ENCODE data around the gene VAX1. TPM values are rescaled to one million over a fixed set of nuclear protein-coding genes. Genes with fewer than 3 reads are reported as not detected.

Gene VAX1
- total and polyA plus RNA-seq, 2 experiments from 2014 or later, result not detected

DNA sequence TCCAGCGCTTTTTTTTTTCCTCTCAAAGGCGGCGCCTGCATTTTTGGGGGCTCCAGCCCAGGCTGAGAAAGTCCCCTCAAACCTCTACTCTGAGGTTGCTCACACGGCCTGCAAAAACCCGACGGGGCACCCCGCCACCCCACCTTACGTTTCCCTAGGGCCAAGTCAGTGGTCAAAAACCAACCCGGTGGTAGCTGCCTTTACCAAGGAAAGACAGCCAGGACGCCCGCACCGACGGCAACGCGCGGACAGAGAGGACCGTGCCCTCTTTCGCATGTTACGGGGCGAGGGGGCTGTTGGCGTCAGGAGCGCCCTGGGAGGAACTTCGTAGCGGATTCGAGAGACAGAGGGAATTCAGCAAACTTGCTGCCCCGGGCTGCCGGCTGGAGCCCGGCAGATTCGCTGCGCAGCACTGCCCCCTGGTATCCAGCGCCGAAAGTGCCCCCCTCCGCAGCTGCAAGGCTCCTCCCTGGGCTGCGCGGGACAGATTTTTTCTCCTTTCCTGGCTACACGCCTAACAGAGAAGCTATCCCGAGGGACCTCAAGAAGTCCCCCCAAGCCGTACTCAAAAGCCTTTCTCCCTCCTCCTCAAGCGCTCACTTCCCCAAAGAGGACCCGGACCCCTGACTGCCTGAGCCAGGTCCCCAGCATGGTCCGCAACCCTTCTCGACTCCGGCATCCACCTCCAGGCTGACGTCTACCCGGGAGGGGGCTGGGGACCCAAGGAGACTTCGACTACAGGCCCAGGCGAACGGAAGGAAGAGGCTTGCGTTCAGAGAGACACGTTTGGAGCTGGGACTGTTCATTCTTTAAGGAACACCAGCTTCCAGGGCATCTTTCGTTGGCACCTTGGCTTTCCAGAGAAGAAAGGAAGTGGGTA lies 27.7 kb upstream of the VAX1 start:
- Histone ChIP-seq H2AFZ (peak overlapping the region; percentile 59), H3K4me2 (ENCODE audit: unreplicated experiment) (peak overlapping the region; percentile 47), H3F3A (ENCODE audit: insufficient read depth) (peaks cover 6% of the 10 kb centered on the region; the same call in 1 of the 2 replicates), H3K27ac (no peak overlapping the region), H3K36me3 (ENCODE audit: low read depth) (no peaks in the 10 kb centered on the region), H3K9me2 (ENCODE audit: insufficient read depth) (no peaks in the 10 kb centered on the region), H3K9ac (no peak overlapping the region), H3K9me3 (ENCODE audit: low read depth) (no peaks in the 10 kb centered on the region), H3K79me2 (ENCODE audit: insufficient read depth) (no peaks in the 10 kb centered on the region), H3K4me1 (ENCODE audit: insufficient read depth) (no peaks in the 10 kb centered on the region), H4K20me1 (ENCODE audit: insufficient read depth) (no peaks in the 10 kb centered on the region), H3K4me3 (peak overlapping the region; percentile 48), H3K27me3 (replicated peaks; ENCODE audit: insufficient read depth) (peaks cover 91% of the 10 kb centered on the region)
- in situ Hi-C loops (cut with MboI), result no loop called here
- DNase-seq, result peak; percentile 77
- TF ChIP-seq EZH2 (IDR thresholded peaks at IDR 0.05; ENCODE audit: insufficient read depth, poor library complexity, severe bottlenecking) (no peak), EZH2phosphoT487 (IDR thresholded peaks at IDR 0.05; ENCODE audit: insufficient read depth, low read depth) (0 out of 2 replicates have a peak, but pooled peaks have one; percentile 61)
- 3 to 4% methylated on average over 46 to 47 of the region's 51 CpGs for WGBS, 2 experiments (ENCODE audit: low coverage in 1 of 2, low lambda C conversion rate in 2 of 2, missing lambda C conversion rate in 2 of 2)

DNA sequence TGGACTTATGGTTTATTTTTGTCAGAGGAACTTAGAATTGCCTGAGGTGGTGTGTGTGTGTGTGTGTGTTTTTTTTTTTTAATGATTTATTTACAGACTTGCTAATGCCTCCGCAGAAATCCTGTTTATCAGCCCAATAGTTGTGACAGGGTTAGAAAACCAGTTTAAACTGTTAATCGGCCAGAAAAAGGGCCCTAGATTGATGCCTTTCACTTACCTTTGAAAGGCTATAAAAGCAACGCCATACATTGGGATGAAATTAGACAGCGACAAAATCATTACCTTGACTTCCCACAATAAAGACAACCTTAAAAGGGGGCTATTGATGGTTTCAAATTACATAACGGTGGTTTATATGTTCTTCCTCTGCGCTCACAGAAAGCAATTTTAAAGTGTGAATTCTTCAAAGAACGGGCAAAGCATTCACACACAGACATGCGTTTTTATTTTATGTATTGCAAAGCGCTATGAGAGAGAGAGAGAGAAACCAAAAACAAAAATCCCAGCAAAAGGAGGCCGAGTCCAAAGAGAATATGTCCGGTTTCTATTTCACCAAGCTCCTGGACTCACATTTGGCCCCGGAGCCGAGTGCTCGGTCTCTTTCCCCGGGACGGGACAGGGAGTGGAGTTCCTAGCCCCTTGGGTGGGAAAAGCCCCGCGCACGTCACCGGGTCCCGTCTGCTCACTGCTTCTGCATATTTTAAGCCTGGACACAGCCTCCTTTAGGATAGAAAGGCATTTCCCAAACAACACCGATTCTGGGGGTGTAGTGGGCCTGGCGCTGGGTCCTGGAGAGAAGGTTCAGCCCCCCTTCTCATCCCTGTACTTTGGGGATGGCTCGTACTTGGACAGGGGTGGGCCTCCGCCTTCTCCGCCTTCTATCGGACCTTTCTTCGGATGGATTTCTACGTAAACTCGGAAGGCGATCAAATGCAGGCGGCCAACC lies 26.8 kb upstream of the VAX1 start:
- peak overlapping the region; percentile 39 for H3K4me2 ChIP-seq (ENCODE audit: unreplicated experiment)
- in situ Hi-C loops (cut with MboI), result no loop called here
- no peaks in the 10 kb centered on the region for H4K20me1 ChIP-seq (ENCODE audit: insufficient read depth)
- no peak overlapping the region for H3K27ac ChIP-seq
- no peak overlapping the region for H3K9ac ChIP-seq
- H3K4me1 ChIP-seq (ENCODE audit: insufficient read depth), result no peaks in the 10 kb centered on the region
- no peaks in the 10 kb centered on the region for H3K9me2 ChIP-seq (ENCODE audit: insufficient read depth)
- peak overlapping the region; percentile 48 for H3K4me3 ChIP-seq
- no peaks in the 10 kb centered on the region for H3K36me3 ChIP-seq (ENCODE audit: low read depth)
- H3K27me3 ChIP-seq (replicated peaks; ENCODE audit: insufficient read depth), result peaks cover 91% of the 10 kb centered on the region
- H3K79me2 ChIP-seq (ENCODE audit: insufficient read depth), result no peaks in the 10 kb centered on the region
- peak overlapping the region; percentile 59 for H2AFZ ChIP-seq
- peak; percentile 78 for TF ChIP-seq EZH2 (IDR thresholded peaks at IDR 0.05; ENCODE audit: insufficient read depth, poor library complexity, severe bottlenecking)
- 0 out of 2 replicates have a peak, but pooled peaks have one; percentile 12 for TF ChIP-seq EZH2phosphoT487 (IDR thresholded peaks at IDR 0.05; ENCODE audit: insufficient read depth, low read depth)
- H3F3A ChIP-seq (ENCODE audit: insufficient read depth), result peaks cover 5% of the 10 kb centered on the region; the same call in 1 of the 2 replicates
- DNase-seq, result peak; percentile 23
- no peaks in the 10 kb centered on the region for H3K9me3 ChIP-seq (ENCODE audit: low read depth)
- WGBS, 2 experiments (ENCODE audit: low coverage in 1 of 2, low lambda C conversion rate in 2 of 2, missing lambda C conversion rate in 2 of 2), result 15 to 16% methylated on average over 32 of the region's 32 CpGs

DNA sequence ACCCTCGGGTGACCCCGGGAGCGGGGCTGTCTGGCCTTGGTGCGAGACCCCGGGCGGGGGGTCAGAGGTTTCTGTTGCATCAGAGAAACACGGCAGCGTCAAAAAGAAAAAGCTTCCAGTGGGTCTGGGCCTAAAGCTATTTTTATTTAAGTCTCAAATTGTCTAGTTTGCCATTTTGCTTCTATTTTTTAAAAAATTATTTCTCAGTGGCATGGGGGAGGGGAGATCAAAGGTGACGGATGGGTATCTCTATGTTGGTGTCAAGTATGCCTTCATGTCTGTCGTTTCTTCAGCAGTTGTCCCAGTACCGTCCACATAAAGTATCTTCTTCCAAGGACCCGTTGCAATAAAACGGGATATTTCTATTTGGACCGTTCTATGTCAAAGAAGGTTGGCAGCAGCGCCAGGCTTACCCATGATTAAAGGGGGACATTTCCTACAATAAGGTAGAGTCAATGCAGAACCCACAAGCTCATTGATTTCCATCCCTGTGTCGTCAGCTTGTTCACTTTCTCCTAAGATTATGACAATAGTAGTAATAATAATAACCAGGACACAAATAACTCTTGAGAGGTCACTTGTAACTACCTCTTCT lies 26.0 kb upstream of the VAX1 start:
- H3K4me1 ChIP-seq (ENCODE audit: insufficient read depth), result no peaks in the 10 kb centered on the region
- DNase-seq, result no peak
- H2AFZ ChIP-seq, result no peak overlapping the region
- H3K9me2 ChIP-seq (ENCODE audit: insufficient read depth), result no peaks in the 10 kb centered on the region
- 57 to 59% methylated on average over 16 of the region's 16 CpGs for WGBS, 2 experiments (ENCODE audit: low coverage in 1 of 2, low lambda C conversion rate in 2 of 2, missing lambda C conversion rate in 2 of 2)
- no peaks in the 10 kb centered on the region for H4K20me1 ChIP-seq (ENCODE audit: insufficient read depth)
- no peak for TF ChIP-seq EZH2phosphoT487 (IDR thresholded peaks at IDR 0.05; ENCODE audit: insufficient read depth, low read depth)
- peak; percentile 27 for TF ChIP-seq EZH2 (IDR thresholded peaks at IDR 0.05; ENCODE audit: insufficient read depth, poor library complexity, severe bottlenecking)
- H3F3A ChIP-seq (ENCODE audit: insufficient read depth), result no peaks in the 10 kb centered on the region
- in situ Hi-C loops (cut with MboI), result no loop called here
- no peaks in the 10 kb centered on the region for H3K36me3 ChIP-seq (ENCODE audit: low read depth)
- no peak overlapping the region for H3K4me2 ChIP-seq (ENCODE audit: unreplicated experiment)
- H3K4me3 ChIP-seq, result no peak overlapping the region
- no peak overlapping the region for H3K9ac ChIP-seq
- H3K9me3 ChIP-seq (ENCODE audit: low read depth), result no peaks in the 10 kb centered on the region
- H3K27me3 ChIP-seq (replicated peaks; ENCODE audit: insufficient read depth), result peaks cover 91% of the 10 kb centered on the region
- H3K27ac ChIP-seq, result no peak overlapping the region
- H3K79me2 ChIP-seq (ENCODE audit: insufficient read depth), result no peaks in the 10 kb centered on the region

Data from GM23248 (cell line).